B cell (primary cell): ENCODE measurements around the gene MSH3.

ENCODE experiments used
- EZH2 ChIP-seq: IDR thresholded peaks from 2 replicates; pipeline ENCODE4 v1.6.1; 2012; ENCODE audit warnings: borderline replicate concordance, low read depth, mild to moderate bottlenecking, moderate library complexity, low read length; ENCODE audit not compliant: insufficient read depth, poor library complexity, severe bottlenecking
- TF ChIP-seq, protein P1 (sequence below): fragments of 200-600 bp; IDR thresholded peaks from one replicate; pipeline ENCODE4 v1.8.0; 2022; ENCODE audit warnings: antibody characterized with exemption, mild to moderate bottlenecking

DNA sequence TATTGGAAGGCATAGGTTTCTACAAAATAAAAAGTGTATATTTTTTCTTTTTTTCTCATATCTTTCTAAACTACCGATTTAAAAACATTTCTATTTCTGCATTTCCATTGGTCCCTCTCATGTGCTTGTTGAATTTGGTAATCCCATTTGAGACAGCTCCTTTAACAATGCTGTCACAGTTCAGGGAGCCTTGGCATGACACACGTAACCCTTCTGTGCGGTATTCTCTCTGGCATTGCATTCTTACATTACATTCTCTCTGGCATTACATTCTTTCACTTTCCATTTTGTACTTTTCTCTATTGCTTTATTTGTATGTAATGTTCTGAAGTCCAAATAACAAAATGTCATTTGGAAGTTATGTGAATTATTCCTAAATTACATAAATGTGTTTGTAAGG is 155.0 kb downstream of the MSH3 start:
- TF ChIP-seq, protein P1, sequence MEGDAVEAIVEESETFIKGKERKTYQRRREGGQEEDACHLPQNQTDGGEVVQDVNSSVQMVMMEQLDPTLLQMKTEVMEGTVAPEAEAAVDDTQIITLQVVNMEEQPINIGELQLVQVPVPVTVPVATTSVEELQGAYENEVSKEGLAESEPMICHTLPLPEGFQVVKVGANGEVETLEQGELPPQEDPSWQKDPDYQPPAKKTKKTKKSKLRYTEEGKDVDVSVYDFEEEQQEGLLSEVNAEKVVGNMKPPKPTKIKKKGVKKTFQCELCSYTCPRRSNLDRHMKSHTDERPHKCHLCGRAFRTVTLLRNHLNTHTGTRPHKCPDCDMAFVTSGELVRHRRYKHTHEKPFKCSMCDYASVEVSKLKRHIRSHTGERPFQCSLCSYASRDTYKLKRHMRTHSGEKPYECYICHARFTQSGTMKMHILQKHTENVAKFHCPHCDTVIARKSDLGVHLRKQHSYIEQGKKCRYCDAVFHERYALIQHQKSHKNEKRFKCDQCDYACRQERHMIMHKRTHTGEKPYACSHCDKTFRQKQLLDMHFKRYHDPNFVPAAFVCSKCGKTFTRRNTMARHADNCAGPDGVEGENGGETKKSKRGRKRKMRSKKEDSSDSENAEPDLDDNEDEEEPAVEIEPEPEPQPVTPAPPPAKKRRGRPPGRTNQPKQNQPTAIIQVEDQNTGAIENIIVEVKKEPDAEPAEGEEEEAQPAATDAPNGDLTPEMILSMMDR, result no peak
- no peak for TF ChIP-seq EZH2
